HG03045 (cell line): ENCODE results near the gene ACSF3.
"Not testable (repeated sequence)": the region's sequence is repeated elsewhere in the genome, so short reads cannot be mapped to it uniquely, and the experiment has no call there.

Experiments used
- ATAC-seq: cut with Tn5 transposase; IDR thresholded peaks from one replicate; pipeline ENCODE4 v1.9.1; 2021; ENCODE audit warnings: mild to moderate bottlenecking, moderate library complexity; ENCODE audit not compliant: unreplicated experiment

ACSF3 gene

DNA sequence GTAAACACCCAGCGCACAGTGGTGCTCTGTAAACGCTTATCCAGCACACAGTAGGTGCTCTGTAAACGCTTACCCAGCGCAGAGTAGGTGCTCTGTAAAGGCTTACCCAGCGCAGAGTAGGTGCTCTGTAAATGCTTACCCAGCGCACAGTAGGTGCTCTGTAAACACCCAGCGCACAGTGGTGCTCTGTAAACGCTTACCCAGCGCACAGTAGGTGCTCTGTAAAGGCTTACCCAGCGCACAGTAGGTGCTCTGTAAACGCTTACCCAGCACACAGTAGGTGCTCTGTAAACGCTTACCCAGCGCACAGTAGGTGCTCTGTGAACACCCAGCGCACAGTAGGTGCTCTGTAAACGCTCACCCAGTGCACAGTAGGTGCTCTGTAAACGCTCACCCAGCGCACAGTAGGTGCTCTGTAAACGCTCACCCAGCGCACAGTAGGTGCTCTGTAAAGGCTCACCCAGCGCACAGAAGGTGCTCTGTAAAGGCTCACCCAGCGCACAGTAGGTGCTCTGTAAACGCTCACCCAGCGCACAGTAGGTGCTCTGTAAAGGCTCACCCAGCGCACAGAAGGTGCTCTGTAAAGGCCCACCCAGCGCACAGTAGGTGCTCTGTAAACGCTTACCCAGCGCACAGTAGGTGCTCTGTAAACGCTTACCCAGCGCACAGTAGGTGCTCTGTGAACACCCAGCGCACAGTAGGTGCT, 92.4 kb downstream of the ACSF3 start:
- ATAC-seq: not testable (repeated sequence)

- ATAC-seq: not testable (repeated sequence)
Observed at GRCh38 chr16:89186593-89187031, 93.0 kb downstream of the ACSF3 start.

DNA sequence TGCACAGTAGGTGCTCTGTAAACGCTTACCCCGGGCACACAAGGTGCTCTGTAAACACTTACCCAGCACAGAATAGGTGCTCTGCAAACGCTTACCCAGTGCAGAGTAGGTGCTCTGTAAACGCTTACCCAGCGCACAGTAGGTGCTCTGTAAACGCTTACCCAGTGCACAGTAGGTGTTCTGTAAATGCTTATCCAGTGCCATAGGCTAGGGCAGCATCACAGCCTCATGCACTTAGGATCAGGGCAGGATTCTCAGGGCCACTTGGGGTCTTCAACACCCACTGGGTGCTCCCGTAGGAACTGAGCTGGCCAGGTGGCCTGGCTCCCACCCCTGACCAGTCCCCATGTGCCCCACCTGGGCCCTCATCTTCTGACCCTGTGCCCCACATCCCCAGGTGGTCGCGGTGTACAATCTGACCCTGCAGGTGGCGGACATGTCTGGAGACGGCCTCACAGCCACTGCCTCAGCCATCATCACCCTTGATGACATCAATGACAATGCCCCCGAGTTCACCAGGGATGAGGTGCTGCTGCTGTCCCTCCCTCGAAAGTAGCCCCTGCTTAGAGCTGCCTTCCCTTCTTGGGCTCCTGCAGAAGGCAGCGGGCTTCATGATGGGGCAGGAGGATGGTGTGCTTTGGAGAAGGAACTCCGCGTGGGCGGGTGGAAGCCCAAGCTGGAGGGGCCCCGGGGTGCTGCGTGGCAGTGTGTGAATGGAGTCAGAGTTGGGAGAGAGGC, 93.5 kb downstream of the ACSF3 start:
- no peak for ATAC-seq

GRCh38 chr16:89187770-89188392, 94.2 kb downstream of the ACSF3 start:
- ATAC-seq: no peak

- ATAC-seq: not testable (repeated sequence)
Observed at GRCh38 chr16:89188471-89189357, 95.1 kb downstream of the ACSF3 start.

- ATAC-seq: no peak
Observed at GRCh38 chr16:89189358-89190025, 95.8 kb downstream of the ACSF3 start.

GRCh38 chr16:89190150-89190958, 96.7 kb downstream of the ACSF3 start:
- ATAC-seq: no peak

- no peak for ATAC-seq
Observed at GRCh38 chr16:89191033-89191900, 97.6 kb downstream of the ACSF3 start.

DNA sequence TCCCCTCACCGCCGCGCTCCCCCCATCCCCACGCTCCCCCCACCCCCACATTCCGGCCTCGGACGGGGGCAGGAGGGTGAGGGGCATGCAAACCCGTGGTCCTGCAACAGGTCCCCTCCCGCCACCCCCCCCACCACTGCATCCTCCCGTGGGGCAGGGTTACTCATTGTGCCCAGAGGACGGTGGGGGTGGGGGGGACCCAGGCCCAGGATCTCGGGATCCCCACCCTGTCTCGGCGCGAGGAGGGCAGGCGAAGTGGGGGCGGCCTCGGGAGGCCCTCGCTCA, 98.2 kb downstream of the ACSF3 start:
- ATAC-seq: no peak

GRCh38 chr16:89192186-89192955, 98.7 kb downstream of the ACSF3 start:
- not testable (repeated sequence) for ATAC-seq

DNA sequence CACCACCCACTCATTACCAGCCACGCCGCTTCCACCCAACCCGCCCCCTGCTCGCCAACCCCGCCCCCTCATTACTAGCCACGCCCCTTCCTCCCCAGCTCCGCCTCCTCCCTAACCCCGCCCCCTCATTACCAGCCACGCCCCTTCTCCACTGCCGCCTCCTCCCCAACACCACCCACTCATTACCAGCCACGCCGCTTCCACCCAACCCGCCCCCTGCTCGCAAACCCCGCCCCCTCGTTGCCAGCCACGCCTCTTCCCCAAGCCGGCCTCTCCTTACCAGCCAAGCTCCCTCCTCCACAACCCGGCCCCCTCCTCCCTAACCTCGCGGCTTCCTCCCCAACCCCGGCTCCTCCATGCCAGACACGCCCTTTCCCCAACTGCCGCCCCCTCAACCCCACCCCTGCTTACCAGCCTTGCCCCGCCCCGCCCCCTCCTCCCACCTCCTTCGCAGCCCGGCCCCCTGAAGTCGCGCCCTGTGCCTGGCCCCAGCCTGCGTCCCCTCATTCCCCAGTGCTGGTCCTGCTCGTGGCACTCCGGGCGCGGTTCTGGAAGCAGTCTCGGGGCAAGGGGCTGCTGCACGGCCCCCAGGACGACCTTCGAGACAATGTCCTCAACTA, 99.4 kb downstream of the ACSF3 start:
- ATAC-seq: no peak

GRCh38 chr16:89193576-89194293, 100.1 kb downstream of the ACSF3 start:
- no peak for ATAC-seq

- ATAC-seq: no peak
Observed at GRCh38 chr16:89194340-89195311, 101.0 kb downstream of the ACSF3 start.

DNA sequence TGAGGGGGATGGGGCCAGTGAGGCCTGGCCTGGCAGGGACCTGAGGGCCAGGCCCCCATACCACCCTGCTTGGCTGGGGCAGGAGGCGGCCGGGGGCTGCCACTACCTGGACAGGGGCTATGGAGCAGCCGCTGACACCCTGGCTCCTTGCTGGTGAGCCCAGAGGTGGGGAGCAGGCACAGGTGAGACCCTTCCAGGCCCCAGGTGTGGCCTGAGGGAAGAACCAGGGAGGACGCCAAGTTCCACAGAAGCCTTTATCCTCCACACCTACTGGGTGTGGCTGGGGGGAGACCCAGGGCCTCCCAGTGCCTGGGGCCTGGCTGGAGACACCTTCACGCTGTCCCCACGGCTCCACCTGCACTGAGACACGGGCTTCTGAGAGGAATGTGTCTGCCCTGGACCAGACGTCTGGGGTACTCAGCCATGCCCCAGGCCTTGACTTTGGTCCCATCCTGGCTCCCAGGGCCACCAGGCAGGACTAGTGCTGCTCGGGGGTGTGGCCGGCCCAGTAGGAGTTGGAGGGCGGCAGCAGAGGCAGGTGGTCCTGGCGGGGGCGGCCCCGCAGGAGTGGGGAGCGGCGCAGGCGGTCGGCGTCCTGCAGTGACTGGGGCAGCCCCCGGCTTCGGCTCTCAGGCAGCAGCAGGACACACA, 102.0 kb downstream of the ACSF3 start:
- no peak for ATAC-seq

DNA sequence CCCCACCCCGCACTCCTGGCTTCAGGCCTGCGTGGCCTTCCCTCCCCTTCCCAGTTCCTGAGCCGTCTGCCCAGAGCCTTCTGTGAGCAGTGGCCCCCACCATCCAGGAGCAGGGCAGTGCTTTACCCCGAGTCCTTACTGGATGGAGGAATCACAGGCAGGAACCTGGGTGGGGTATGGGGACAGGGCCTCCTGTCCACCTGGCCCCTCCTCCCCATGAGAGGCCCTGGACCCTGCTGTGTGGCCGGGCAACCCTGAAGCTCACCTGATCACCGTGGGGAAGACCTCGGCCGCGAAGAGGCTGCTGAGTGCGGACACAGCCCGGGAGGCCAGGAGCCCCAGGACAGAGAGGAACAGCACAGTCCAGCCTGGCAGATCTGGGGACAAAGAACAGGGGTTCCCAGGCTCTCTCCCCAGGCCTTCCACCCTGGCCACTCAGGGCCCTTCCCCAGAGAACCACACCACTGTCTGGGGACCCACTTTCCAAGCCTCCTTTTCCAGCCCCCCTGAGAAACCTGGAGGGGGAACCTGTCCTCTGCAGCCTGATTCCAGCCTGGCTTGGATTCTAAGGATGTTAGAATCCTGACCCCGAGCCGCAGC, 103.5 kb downstream of the ACSF3 start:
- no peak for ATAC-seq
